Hepatocyte (in vitro differentiated cells): ENCODE results near the gene DHRS12.

Source experiments
- EZH2 ChIP-seq: fragments of 200-600 bp; sonication (generic); IDR thresholded peaks from 2 replicates; pipeline ENCODE4 v1.6.1; 2016; ENCODE audit warnings: antibody characterized with exemption, mild to moderate bottlenecking, borderline replicate concordance
- TF ChIP-seq, protein P1 (sequence below): fragments of 200-600 bp; sonication (generic); IDR thresholded peaks from 2 replicates; pipeline ENCODE4 v1.5.1; 2016; ENCODE audit warnings: antibody characterized with exemption, mild to moderate bottlenecking; ENCODE audit not compliant: poor library complexity

DNA sequence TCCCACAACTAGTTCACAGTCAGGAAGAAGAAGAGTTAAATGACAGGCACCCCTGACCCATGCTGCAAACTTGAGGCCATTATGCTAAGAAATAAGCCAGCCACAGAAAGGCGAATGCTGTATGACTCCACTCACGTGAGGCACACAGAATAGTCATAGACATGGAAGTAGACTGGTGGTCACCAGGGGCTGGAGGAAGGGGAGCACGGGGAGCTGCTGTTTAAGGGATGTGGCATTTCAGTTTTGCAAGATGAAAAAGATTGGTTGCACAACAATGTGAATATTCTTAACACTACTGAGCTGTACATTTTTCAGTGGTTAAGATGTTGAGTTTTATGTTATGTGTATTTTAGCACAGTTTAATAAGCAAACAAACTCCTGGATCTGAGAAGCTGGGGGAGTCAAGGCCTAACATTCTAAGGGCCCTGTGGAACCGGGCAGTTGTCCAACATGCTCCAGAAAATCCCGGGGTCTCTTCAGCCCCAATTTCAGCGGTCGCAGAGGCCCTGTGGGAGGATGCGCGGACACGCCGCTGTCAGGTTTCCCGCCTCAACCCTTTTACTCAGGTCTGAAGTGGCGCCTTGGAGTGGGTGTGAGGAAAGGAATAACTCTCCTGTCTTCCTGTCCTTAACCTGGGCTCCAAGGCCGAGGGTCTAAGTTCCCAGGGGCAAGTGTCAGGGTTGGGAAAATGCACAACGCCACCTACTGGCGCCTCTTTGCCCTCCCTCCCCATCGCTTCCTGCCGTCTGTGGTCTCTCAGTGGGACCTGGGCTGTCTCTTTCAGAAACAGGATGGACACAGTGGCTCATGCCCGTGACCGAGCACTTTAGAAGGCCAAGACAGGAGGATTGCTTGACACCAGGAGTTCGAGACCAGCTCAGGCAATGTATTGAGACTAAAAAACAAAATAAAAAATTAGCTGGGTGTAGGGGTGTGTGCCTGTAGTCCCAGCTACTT, 45.5 kb upstream of the DHRS12 start:
- TF ChIP-seq, protein P1, sequence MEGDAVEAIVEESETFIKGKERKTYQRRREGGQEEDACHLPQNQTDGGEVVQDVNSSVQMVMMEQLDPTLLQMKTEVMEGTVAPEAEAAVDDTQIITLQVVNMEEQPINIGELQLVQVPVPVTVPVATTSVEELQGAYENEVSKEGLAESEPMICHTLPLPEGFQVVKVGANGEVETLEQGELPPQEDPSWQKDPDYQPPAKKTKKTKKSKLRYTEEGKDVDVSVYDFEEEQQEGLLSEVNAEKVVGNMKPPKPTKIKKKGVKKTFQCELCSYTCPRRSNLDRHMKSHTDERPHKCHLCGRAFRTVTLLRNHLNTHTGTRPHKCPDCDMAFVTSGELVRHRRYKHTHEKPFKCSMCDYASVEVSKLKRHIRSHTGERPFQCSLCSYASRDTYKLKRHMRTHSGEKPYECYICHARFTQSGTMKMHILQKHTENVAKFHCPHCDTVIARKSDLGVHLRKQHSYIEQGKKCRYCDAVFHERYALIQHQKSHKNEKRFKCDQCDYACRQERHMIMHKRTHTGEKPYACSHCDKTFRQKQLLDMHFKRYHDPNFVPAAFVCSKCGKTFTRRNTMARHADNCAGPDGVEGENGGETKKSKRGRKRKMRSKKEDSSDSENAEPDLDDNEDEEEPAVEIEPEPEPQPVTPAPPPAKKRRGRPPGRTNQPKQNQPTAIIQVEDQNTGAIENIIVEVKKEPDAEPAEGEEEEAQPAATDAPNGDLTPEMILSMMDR: peak; percentile 45
- TF ChIP-seq EZH2: no peak
